Measurements from ENCODE around the gene TECTA. TPM values are rescaled to one million over a fixed set of nuclear protein-coding genes. Genes with fewer than 3 reads are reported as not detected.

The TECTA gene
- total RNA-seq, 1 experiment from 2014 or later: 0.15 TPM

- Histone ChIP-seq H3K4me3 (ENCODE audit: low read depth in 2 of 2, low read length in 2 of 2) (no peak overlapping the region), H3K9me3 (ENCODE audit: control insufficient read depth, insufficient read depth, low read depth, low read length) (no peaks in the 10 kb centered on the region), H3K4me1 (ENCODE audit: control insufficient read depth, insufficient read depth, low read length) (no peaks in the 10 kb centered on the region), H3K27ac (ENCODE audit: low read length) (no peak overlapping the region), H3K36me3 (ENCODE audit: control insufficient read depth, insufficient read depth, low read length) (no peaks in the 10 kb centered on the region), H3K27me3 (ENCODE audit: control insufficient read depth, insufficient read depth, low read length) (peaks cover 21% of the 10 kb centered on the region)
- TF ChIP-seq TCF7L2 (IDR thresholded peaks at IDR 0.05; ENCODE audit: low read depth, low read length): no peak
- no peak for TF ChIP-seq CTCF (IDR thresholded peaks at IDR 0.05)
- TF ChIP-seq, protein P1, sequence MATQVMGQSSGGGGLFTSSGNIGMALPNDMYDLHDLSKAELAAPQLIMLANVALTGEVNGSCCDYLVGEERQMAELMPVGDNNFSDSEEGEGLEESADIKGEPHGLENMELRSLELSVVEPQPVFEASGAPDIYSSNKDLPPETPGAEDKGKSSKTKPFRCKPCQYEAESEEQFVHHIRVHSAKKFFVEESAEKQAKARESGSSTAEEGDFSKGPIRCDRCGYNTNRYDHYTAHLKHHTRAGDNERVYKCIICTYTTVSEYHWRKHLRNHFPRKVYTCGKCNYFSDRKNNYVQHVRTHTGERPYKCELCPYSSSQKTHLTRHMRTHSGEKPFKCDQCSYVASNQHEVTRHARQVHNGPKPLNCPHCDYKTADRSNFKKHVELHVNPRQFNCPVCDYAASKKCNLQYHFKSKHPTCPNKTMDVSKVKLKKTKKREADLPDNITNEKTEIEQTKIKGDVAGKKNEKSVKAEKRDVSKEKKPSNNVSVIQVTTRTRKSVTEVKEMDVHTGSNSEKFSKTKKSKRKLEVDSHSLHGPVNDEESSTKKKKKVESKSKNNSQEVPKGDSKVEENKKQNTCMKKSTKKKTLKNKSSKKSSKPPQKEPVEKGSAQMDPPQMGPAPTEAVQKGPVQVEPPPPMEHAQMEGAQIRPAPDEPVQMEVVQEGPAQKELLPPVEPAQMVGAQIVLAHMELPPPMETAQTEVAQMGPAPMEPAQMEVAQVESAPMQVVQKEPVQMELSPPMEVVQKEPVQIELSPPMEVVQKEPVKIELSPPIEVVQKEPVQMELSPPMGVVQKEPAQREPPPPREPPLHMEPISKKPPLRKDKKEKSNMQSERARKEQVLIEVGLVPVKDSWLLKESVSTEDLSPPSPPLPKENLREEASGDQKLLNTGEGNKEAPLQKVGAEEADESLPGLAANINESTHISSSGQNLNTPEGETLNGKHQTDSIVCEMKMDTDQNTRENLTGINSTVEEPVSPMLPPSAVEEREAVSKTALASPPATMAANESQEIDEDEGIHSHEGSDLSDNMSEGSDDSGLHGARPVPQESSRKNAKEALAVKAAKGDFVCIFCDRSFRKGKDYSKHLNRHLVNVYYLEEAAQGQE (IDR thresholded peaks at IDR 0.05; ENCODE audit: insufficient read depth in 1 of 2, low read depth in 2 of 2, low read length in 1 of 2): no peak
- TF ChIP-seq POLR2AphosphoS5 (IDR thresholded peaks at IDR 0.05; ENCODE audit: low read depth, low read length): no peak
- TF ChIP-seq SIN3A (IDR thresholded peaks at IDR 0.05; ENCODE audit: borderline replicate concordance, insufficient read depth, low read depth, low read length): no peak
- intact Hi-C loops (cut with micrococcal nuclease; ENCODE audit: unreplicated experiment) (no loop called here), in situ Hi-C loops (cut with HindIII; ENCODE audit: low pct_unique_long_range_greater_than_20kb, low sequenced_read_pairs) (no loop called here)
- CTCF ChIA-PET: no interaction called here
- no TSS peak for BruUV-seq (replicated peaks)
- DNase-seq (ENCODE audit: low read depth, low spot score) (no peak), ATAC-seq (no peak)
- POLR2A ChIA-PET: no interaction called here
Observed at GRCh38 chr11:121140369-121140768, 39.3 kb downstream of the TECTA start.

GRCh38 chr11:121141066-121141465 is 40.0 kb downstream of the TECTA start:
- Histone ChIP-seq H3K4me3 (ENCODE audit: low read depth in 2 of 2, low read length in 2 of 2) (no peak overlapping the region), H3K36me3 (ENCODE audit: control insufficient read depth, insufficient read depth, low read length) (no peaks in the 10 kb centered on the region), H3K4me1 (ENCODE audit: control insufficient read depth, insufficient read depth, low read length) (no peaks in the 10 kb centered on the region), H3K9me3 (ENCODE audit: control insufficient read depth, insufficient read depth, low read depth, low read length) (no peaks in the 10 kb centered on the region), H3K27me3 (ENCODE audit: control insufficient read depth, insufficient read depth, low read length) (peaks cover 24% of the 10 kb centered on the region), H3K27ac (ENCODE audit: low read length) (no peak overlapping the region)
- in situ Hi-C loops (cut with HindIII; ENCODE audit: low pct_unique_long_range_greater_than_20kb, low sequenced_read_pairs): no loop called here
- ChIA-PET CTCF (no interaction called here), POLR2A (no interaction called here)
- TF ChIP-seq SIN3A (IDR thresholded peaks at IDR 0.05; ENCODE audit: borderline replicate concordance, insufficient read depth, low read depth, low read length) (no peak), POLR2AphosphoS5 (IDR thresholded peaks at IDR 0.05; ENCODE audit: low read depth, low read length) (no peak)
- ATAC-seq (no peak), DNase-seq (ENCODE audit: low read depth, low spot score) (no peak)
- intact Hi-C loops (cut with micrococcal nuclease; ENCODE audit: unreplicated experiment): no loop called here
- BruUV-seq (replicated peaks): no TSS peak

- H3K27me3 ChIP-seq (ENCODE audit: control insufficient read depth, insufficient read depth, low read length): peaks cover 33% of the 10 kb centered on the region
Observed at GRCh38 chr11:121143921-121144320, 42.9 kb downstream of the TECTA start.

More at GRCh38 chr11:121143921-121144320, 42.9 kb downstream of the TECTA start:
- Histone ChIP-seq H3K4me3 (ENCODE audit: low read depth in 2 of 2, low read length in 2 of 2) (no peak overlapping the region), H3K36me3 (ENCODE audit: control insufficient read depth, insufficient read depth, low read length) (no peaks in the 10 kb centered on the region), H3K27ac (ENCODE audit: low read length) (no peak overlapping the region), H3K4me1 (ENCODE audit: control insufficient read depth, insufficient read depth, low read length) (no peaks in the 10 kb centered on the region), H3K9me3 (ENCODE audit: control insufficient read depth, insufficient read depth, low read depth, low read length) (no peaks in the 10 kb centered on the region)
- ChIA-PET POLR2A (no interaction called here), CTCF (no interaction called here)
- intact Hi-C loops (cut with micrococcal nuclease; ENCODE audit: unreplicated experiment): no loop called here
- no peak for ATAC-seq
- DNase-seq (ENCODE audit: low read depth, low spot score): no peak
- BruUV-seq (replicated peaks): no TSS peak
- TF ChIP-seq TCF7L2 (IDR thresholded peaks at IDR 0.05; ENCODE audit: low read depth, low read length): no peak
- TF ChIP-seq, protein P1 (IDR thresholded peaks at IDR 0.05; ENCODE audit: insufficient read depth in 1 of 2, low read depth in 2 of 2, low read length in 1 of 2): no peak
- TF ChIP-seq CTCF (IDR thresholded peaks at IDR 0.05): no peak
- no peak for TF ChIP-seq SIN3A (IDR thresholded peaks at IDR 0.05; ENCODE audit: borderline replicate concordance, insufficient read depth, low read depth, low read length)
- TF ChIP-seq POLR2AphosphoS5 (IDR thresholded peaks at IDR 0.05; ENCODE audit: low read depth, low read length): no peak
- in situ Hi-C loops (cut with HindIII; ENCODE audit: low pct_unique_long_range_greater_than_20kb, low sequenced_read_pairs): no loop called here
